Central memory CD4-positive, alpha-beta T cell (primary cell): ENCODE results near the gene NLRP9.

Experiments used
- DNase-seq: peaks from one replicate; pipeline ENCODE4 v3.0.0; 2022

Gene NLRP9

DNA sequence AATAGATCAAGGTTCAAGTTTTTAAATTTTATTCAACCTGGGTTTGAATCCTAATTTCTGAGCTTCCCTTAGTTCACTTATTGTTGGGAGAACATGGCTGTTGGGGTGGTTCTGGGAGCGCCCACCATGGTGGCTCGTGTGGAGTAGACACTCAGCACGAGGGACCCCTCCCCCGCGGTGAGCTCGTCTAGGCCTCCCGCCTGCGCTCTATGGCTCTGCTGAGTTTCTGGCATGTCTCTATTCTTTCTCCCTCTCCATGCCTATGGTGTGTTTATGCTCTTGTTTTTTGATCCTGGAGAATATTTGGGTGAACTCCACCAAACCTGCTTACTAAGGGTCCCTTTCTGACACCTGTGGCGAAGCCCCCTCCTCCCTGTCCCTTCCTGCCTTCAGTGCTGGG lies 64.7 kb downstream of the NLRP9 start:
- DNase-seq = no peak

GRCh38 chr19:55672418-55672817 lies 65.8 kb downstream of the NLRP9 start:
- no peak for DNase-seq

DNA sequence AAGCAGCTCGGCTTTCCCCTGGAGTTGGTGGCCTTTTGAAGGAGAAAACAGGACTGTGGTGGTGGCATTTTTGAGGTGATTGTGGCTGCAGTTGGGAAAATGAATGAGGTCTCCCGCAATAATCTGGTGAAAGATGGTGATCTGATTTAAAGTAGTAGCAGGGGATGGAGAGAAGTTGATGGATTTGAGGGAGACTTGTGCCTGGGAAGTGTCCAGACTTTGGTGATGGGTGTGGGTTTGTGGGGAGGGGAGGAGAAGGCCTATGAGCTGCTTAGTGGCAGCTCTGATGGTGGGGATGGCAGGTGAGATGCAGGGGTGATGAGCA lies 67.2 kb downstream of the NLRP9 start:
- DNase-seq = no peak

DNA sequence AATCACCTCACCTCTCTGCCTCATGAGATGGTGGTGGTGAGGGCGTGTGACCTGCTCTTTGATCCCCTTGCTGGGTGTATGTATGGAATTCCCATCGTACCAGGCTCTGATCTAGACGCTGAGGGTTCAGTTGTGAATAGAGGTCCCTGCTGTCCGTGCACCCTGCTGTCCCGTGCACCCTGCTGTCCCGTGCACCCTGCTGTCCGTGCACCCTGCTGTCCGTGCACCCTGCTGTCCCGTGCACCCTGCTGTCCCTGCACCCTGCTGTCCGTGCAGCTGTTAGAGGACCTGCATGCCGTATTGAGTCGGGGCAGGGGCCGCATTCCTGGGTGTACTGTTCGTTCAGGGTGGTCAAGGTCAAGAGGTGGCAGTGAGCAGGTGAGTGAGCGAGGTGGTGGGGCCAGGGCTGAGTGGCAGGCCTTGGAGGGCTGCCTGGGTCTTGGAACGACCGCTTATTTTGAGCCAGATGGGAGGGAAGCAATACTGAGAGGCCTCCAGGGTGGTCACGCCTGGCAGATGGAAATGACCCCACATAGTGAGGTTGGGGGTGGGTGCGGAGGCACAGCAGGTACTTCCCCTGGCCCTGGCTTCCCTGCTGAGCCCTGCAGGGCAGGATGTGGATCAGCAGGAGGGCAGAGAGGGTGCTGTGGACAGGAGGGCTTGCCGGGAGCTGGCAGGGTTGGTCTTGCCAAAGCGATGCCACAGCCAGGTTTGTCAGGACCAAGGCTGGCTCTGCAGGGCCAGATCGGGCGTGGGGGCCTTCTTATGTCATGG lies 67.7 kb downstream of the NLRP9 start:
- DNase-seq = no peak

GRCh38 chr19:55669418-55670279 lies 68.6 kb downstream of the NLRP9 start:
- no peak for DNase-seq

DNA sequence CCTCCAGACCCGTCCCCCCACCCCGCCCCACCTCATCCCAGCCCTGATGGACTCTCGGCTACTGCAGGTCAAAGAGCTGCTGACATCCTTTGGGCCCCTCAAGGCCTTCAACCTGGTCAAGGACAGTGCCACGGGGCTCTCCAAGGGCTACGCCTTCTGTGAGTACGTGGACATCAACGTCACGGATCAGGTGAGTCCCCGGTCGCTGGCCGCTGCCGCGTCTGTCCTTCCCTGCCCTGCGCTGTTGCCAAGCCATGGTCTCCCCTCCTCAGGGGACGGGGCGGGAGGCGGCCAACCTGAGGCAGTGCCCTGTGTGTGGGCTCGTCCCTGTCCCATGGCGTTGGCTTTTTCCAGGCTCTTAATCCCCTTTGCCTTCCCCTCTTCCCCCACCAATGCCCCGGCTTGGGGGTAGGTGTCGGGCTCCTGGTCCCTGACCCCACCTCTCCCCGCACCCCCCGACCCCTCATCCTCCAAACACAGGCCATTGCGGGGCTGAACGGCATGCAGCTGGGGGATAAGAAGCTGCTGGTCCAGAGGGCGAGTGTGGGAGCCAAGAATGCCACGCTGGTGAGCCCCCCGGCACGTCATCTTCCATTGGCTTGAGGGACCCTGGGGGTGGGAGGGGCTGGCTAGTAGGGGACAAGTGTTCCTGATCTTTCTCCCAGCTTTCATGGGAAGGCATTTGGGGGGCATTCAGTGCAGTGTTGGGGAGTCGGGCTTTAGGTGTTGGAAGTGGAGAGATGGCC lies 69.4 kb downstream of the NLRP9 start:
- DNase-seq = no peak

DNA sequence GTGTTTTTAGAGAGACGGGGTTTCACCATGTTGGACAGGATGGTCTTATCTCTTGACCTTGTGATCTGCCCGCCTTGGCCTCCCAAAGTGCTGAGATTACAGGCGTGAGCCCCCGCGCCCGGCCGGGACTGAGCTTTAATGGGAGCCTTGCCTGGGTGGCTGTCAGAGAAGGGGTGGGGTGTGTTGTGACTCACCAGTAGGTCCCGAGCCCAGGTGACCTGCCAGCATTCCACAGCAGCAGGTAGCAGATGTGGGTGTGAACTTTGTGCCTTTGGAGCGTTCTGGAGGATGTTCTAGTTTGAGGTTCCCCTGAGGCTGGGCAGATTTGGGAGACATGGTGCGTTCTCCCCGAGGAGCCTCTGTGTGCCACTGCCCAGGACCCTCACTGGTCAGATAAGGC lies 70.2 kb downstream of the NLRP9 start:
- DNase-seq = no peak

- DNase-seq = no peak
These were observed 70.7 kb downstream of the NLRP9 start for GRCh38 chr19:55667511-55667910.

DNA sequence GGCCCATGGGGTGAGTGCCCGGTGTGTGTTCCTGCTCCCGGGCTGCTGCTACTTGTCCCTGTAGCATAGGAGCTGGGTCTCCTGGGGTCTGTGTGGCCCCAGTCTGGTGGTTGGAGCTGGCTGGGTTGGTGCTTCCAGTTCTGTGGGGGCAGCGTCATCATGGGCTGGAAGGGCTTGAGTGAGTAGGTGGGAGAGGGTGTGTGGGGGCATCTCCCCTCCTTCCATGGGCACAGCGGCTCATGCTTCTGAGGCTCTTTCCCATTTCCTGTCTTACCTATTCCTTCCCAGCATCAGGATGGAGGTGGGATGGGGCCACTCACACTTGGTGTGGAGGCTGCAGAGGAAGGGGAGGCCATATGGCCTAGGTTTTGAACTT lies 71.2 kb downstream of the NLRP9 start:
- DNase-seq = no peak

DNA sequence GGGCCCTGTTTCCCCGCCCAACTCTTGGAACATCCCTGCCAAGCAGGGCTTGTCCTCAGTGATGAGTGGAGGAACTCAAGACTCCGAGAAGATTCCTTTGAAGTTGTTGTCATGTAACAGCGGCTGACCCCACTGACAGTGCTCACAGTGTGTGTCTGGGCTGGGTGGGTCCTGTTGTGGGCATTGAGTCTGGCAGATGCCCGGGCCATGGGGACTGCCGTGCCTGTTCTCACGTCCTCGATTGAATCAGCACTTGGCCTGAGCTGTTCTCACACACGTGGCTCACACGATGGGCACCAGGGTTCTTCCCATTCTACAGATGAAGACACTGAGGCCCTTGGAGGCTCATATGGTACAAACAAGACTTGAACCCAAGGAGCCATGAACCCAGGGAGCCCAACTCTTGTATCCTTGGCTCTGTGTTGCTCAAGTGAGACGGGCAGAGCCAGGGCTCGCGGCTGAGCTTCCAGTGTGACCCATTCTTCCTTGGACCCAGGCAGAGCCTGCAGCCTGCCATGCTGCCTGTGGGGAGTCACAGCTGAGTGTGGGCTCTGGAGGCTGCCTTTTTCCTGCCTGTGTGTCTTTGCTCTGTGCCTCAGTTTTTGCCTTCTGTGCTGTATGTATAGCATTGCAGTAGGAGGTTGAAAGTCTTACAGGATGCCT lies 71.7 kb downstream of the NLRP9 start:
- DNase-seq = no peak

GRCh38 chr19:55663846-55664536 lies 74.2 kb downstream of the NLRP9 start:
- no peak for DNase-seq

DNA sequence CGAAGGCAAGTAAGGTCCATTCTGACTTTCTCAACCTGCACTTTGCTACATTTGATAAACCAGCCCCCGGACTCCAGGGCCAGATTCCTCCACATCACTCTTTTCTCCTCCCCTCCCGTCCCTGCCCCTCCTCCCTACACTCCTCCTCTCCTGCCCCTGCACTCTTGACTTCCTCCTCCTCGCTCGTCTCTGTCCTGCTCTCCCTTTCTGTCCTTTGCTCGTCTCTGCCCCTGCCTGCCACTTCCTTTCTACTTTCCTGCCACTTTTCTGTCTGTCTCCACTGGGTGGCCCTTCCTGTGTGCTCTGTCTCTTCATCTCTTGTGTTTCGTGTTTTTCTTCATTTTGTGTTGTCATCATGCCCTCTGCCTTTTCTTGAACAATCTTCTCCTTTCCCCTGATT lies 76.4 kb downstream of the NLRP9 start:
- DNase-seq = no peak

GRCh38 chr19:55660991-55661390 lies 77.2 kb downstream of the NLRP9 start:
- DNase-seq = no peak

DNA sequence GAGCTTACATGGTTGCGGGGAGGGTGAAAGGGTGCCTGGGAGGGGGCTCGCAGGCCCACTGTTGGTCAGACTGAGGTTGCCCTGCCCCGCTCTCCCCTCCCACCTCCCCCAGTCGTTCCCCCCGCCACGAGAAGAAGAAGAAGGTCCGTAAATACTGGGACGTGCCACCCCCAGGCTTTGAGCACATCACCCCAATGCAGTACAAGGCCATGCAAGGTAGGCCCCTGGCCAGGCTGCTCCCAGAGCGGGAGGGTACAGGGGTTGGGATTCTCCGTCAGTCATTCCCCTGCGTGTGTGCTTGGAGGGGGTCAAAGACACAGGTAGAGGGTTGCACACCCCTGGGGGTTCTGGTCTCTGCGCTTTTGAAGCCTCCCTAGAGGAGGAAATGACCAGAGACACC lies 77.8 kb downstream of the NLRP9 start:
- DNase-seq = no peak

DNA sequence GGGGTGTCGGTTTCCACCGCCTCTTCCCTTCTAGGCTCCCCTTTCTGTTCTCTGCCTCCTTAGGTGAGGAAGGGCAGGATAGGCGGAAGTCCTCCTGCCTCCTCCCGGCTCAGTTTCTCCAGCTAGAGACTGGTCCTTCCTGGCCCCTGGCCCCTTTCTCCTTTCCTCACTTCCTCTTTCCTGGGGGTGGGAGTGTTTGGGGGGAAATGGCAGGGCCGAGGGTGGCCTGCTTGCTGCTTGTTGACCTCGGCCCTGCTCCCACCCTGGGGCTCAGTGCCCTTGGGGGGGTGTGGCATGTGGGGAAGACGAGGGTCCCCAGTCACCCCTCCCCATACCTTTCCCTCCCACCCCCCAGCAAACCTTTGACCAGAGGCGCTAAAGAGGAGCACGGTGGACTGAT lies 78.4 kb downstream of the NLRP9 start:
- DNase-seq = no peak

DNA sequence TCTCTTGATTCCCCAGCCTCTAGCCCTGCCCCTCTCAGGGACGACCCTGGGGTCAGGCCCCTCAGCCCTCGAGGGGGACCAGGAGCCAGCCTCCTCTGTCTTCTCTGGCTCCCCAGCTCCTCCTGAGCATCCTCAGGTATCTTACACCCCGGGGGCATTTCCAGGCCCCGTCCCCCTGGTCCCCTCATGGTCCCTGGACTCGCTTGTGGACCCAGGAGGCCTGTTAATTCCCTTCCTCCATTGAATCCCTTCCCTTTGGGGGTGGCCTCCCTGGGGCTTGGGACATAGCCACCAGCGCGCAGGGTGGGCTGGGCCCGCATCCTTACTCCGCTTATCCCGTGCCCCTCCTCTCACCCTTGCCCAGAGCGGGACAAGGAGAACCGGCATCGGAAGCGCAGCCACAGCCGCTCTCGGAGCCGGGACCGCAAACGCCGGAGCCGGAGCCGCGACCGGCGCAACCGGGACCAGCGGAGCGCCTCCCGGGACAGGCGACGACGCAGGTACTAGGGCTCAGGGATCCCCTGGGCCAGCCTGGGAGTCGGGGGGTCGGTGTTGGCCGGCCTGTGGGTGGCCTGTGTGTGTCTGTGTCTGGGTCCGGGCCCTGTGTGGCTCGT lies 79.2 kb downstream of the NLRP9 start:
- DNase-seq = no peak
